Activated naive CD4-positive, alpha-beta T cell treated with anti-CD3 and anti-CD28 coated beads, Interleukin-2, amount 50 U/mL, for 16 hours (primary cell): ENCODE data around the gene WIZ.

Experiments used
- DNase-seq: peaks from one replicate; pipeline ENCODE4 v3.0.0-alpha.2; 2020

The WIZ gene

DNA sequence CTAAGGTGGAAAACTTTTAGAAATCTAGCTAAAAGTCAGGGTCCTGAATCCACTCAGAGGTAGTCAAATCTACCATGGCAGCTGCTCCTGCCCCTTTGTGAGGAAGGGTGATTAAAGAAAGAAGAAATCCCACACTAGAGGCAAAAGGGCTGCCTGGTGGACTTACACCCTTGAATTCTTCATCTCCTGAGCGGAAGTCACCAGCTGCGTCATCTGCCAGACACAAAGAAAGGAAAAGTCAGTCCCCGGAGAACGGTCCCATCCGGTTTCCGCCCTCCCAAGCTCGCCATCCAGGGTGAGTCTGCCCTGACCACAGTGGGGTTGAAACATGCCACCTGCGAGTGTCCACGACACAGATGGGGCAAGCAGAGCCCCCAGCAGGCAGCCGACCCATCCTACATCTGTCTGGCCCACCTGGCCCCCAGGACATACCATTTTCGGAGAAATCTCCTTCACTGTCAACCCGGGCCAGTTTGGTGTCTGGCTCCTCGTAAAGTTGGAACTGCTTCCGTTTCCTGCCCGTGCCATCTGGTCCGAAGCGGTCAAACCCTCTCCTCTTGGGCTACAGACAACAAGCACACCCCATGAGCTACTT is 77.9 kb downstream of the WIZ start:
- DNase-seq = no peak

DNA sequence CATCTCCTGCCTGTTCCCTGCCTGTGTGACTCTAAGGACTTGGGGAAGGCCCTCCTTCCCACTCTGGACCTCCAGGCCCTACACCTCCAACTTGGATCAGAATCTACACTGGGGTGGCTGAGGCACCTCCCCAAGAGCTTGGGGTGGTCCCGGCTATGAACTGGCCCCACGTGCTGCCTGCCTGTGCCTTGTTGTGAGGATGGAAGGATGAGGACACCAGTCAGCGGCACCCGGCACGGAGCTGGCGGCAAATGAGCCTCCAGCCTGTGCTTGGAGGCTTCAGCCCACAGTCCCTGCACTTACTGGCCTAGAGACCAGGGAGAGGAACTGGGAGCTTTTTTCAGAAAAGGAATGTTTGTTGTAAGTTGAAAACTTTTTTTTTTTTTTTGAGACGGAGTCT is 78.6 kb downstream of the WIZ start:
- no peak for DNase-seq
